Smooth muscle cell of the coronary artery (primary cell): ENCODE measurements around the gene RCL1. TPM values are rescaled to one million over a fixed set of nuclear protein-coding genes. Genes with fewer than 3 reads are reported as not detected.

Experiments used
- total RNA-seq: library from RNA; depleted of rRNA; stranded (reverse); fragments of >200 nt; gene quantifications from 2 replicates; pipeline ENCODE4 v1.2.3, GENCODE V29; 2014; ENCODE audit warnings: low replicate concordance

The RCL1 gene
- total RNA-seq, result 7.1 and 16.7 TPM in 2 replicates

DNA sequence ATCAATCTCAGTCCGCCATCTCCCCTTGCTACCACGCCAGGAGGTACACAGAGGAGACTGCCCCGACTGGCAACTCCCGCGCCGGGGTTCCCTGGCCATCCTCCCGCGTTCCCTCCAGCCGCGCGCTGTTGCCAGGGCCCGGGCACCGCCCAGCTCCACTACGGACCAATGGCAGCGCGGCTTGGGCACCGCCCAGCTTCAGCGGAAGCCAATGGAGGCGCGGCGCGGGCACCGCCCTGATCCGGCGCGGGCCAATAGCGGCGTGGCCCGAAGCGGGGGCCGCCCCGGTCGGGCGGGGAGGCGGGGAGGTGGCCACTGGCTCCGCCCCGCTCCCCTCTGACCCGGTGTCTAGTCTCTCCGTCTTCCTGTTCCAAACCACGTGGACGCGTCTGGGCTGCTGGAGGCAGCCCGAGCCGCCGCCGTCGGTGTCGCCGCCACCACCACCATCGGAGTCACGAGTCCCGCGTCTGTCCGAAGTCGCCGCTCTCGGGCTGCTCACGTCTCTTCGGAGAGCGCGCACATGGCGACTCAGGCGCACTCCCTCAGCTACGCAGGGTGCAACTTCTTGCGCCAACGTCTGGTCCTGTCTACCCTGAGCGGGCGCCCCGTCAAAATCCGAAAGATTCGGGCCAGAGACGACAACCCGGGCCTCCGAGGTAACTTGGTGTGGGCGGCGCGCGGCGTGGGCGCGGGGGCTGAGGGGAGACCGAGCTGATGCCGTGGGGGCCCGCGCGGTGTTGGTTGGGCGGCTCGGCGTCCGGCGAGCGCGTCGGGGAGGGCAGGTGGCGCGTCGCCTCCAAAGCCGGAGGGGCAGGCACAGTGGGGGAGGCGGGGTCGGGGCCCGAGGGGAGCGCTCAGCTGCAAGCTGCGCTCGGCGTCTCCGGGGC lies at the start of gene RCL1:
Gene RCL1 (plus strand): TSS at position 373 of the 887 bp plus-strand sequence. CDS start 148 bp downstream, at position 521.

Other genes with a start within 250 kb of the RCL1 start
- gene PLPP6, start 130.7 kb upstream of the RCL1 start, total RNA-seq, result 4.0 and 5.0 TPM in 2 replicates
- gene SPATA6L, start 126.5 kb upstream of the RCL1 start, total RNA-seq, result 0.23 and 0.38 TPM in 2 replicates
- gene CDC37L1, start 113.4 kb upstream of the RCL1 start, total RNA-seq, result 14.7 and 18.8 TPM in 2 replicates
- gene AK3, start 51.7 kb upstream of the RCL1 start, total RNA-seq, result 55.0 and 71.0 TPM in 2 replicates
- 7.1 and 15.3 TPM in 2 replicates for gene JAK2, start 192.3 kb downstream of the RCL1 start, total RNA-seq